ENCODE data around the gene CRHR1.

CRHR1 gene

DNA sequence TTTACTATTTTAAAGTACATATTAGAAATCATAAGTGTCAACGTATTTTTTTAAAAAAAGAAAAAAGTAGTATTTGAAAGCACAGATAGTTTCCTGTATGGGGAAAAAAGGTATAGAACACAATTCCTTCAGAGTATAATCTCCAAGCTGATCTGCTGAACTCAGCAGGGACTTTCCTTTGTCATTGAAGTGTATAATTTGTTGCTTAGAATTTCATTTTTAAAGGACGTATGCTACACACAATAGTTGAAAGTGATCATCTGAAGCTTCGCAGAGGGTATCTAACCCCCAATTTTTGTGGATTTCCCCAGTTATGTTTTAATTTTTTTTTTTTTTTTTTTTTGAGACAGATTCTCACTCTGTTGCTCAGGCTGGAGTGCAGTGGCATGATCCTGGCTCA is 90.0 kb downstream of the CRHR1 start:
- H3K27ac ChIP-seq (ENCODE audit: low read depth, low read length) = no peak overlapping the region
- no peaks in the 10 kb centered on the region for H3K36me3 ChIP-seq (ENCODE audit: control insufficient read depth, insufficient read depth, low read length)
- H3K27me3 ChIP-seq (ENCODE audit: control insufficient read depth, insufficient read depth, low read length) = no peaks in the 10 kb centered on the region
- no peak overlapping the region for H3K9ac ChIP-seq (ENCODE audit: low read length)
- no peak overlapping the region for H3K4me3 ChIP-seq (ENCODE audit: low read length)
- no peaks in the 10 kb centered on the region for H3K4me1 ChIP-seq (ENCODE audit: control insufficient read depth, insufficient read depth, low read length)

DNA sequence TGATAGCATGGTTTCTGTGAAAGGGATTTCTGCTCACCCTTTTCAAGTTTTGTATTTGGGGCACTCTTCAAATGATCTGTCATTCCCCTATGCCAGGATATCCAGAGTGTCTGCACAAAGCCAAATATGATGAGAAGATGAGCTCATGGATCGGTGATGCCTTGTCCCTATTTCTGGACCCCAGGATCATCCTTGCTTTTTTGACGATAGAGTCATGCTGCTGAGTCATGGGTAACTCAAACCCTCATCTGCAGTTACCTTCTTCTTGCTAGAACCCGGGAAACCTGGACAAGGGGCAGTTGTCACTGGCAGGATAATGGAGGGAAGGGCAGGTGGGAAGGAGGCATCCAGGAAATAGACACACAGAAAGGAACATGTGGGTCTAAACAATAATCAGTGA is 92.4 kb downstream of the CRHR1 start:
- Histone ChIP-seq H3K27me3 (ENCODE audit: control insufficient read depth, insufficient read depth, low read length) (no peaks in the 10 kb centered on the region), H3K9ac (ENCODE audit: low read length) (no peak overlapping the region), H3K36me3 (ENCODE audit: control insufficient read depth, insufficient read depth, low read length) (no peaks in the 10 kb centered on the region), H3K4me1 (ENCODE audit: control insufficient read depth, insufficient read depth, low read length) (no peaks in the 10 kb centered on the region), H3K27ac (ENCODE audit: low read depth, low read length) (no peak overlapping the region), H3K4me3 (ENCODE audit: low read length) (no peak overlapping the region)

DNA sequence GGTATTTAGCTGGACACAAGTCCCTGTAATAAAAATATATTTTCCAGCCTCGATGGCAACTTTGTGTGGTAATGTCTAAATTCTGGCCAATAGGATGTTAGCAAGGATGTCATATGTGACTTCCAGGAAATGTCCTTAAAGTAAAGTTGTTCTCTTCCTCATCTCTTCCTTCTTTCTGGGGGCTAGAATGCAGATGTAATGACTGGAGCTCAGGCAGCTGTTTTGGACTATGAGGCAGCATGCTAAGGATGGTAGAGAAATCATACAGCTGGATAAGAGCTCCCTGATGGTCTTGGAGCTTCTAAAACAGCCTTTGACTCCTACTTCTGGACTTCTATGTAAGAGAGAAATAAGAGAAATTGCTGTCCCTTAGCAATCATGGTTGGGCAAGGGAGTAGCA is 93.3 kb downstream of the CRHR1 start:
- Histone ChIP-seq H3K36me3 (ENCODE audit: control insufficient read depth, insufficient read depth, low read length) (no peaks in the 10 kb centered on the region), H3K4me3 (ENCODE audit: low read length) (no peak overlapping the region)

DNA sequence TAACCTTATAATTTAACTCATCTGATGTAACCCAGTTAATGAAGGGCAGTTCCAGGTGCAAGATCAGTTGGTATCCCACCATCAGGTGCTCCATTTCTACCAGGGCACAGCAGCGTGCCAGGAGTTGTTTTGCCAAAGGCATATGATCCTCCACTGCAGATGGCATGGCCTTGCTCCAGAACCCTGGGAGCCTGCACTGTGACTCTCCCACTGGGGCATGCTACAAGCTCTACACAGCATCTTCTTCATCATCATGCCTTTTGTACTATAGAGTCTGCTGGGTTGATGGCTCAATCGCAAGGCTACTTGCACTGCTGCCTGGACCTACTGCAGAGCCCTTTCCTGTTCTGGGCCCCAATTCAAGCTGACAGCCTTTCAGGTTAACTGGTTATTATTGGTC is 98.9 kb downstream of the CRHR1 start:
- H3K36me3 ChIP-seq (ENCODE audit: control insufficient read depth, insufficient read depth, low read length) = no peaks in the 10 kb centered on the region
- no peak overlapping the region for H3K27ac ChIP-seq (ENCODE audit: low read depth, low read length)
- no peaks in the 10 kb centered on the region for H3K27me3 ChIP-seq (ENCODE audit: control insufficient read depth, insufficient read depth, low read length)
- H3K4me1 ChIP-seq (ENCODE audit: control insufficient read depth, insufficient read depth, low read length) = no peaks in the 10 kb centered on the region
- H3K4me3 ChIP-seq (ENCODE audit: low read length) = no peak overlapping the region
- no peak overlapping the region for H3K9ac ChIP-seq (ENCODE audit: low read length)

More for the DNA sequence above, 93.3 kb downstream of the CRHR1 start:
- H3K27me3 ChIP-seq (ENCODE audit: control insufficient read depth, insufficient read depth, low read length) = no peaks in the 10 kb centered on the region
- H3K9ac ChIP-seq (ENCODE audit: low read length) = no peak overlapping the region
- H3K4me1 ChIP-seq (ENCODE audit: control insufficient read depth, insufficient read depth, low read length) = no peaks in the 10 kb centered on the region
- no peak overlapping the region for H3K27ac ChIP-seq (ENCODE audit: low read depth, low read length)

All from rectal smooth muscle tissue (tissue), 1 donor.